Measurements from ENCODE around the gene CACUL1. TPM values are rescaled to one million over a fixed set of nuclear protein-coding genes. Genes with fewer than 3 reads are reported as not detected.

CACUL1 gene
- total and polyA plus RNA-seq, 9 of the 15 experiments (the other 6 are each of a cell fraction or from before 2014, with no cell fraction given) = 4.5 to 17.1 (median 13.5) TPM

DNA sequence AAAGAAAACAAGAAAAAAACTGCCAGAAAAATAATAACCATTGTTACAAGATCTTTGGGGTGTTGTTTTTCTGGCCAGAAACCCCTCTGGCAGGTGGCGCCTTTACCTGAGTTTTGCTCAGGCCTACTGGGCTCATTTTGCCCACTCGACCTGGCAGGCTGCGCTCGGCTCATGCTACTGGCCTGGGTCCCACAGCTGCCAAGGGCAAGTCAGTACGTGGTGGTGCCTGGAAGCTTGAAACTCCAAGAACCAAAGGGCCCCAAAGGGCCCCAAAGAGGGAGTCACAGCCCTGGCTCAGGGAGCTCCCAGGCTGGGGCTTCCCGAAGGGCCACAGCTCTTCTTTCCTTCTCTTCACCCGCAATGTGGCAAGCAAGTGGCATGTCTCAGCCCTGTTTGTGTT, 42.7 kb downstream of the CACUL1 start (continued):
- TF ChIP-seq NFE2L1 (tag; IDR thresholded peaks at IDR 0.05; ENCODE audit: borderline replicate concordance, low read depth) = no peak
- TF ChIP-seq ARID1B (IDR thresholded peaks at IDR 0.05) = no peak
- no peak for TF ChIP-seq SMARCB1 (IDR thresholded peaks at IDR 0.05; ENCODE audit: insufficient read length, low read depth)
- TF ChIP-seq, protein P1, sequence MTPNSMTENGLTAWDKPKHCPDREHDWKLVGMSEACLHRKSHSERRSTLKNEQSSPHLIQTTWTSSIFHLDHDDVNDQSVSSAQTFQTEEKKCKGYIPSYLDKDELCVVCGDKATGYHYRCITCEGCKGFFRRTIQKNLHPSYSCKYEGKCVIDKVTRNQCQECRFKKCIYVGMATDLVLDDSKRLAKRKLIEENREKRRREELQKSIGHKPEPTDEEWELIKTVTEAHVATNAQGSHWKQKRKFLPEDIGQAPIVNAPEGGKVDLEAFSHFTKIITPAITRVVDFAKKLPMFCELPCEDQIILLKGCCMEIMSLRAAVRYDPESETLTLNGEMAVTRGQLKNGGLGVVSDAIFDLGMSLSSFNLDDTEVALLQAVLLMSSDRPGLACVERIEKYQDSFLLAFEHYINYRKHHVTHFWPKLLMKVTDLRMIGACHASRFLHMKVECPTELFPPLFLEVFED (CRISPR knock-in tag; conservative IDR thresholded peaks at IDR 0.05) = no peak
- TF ChIP-seq IRF2 (CRISPR knock-in tag; IDR thresholded peaks at IDR 0.05) = no peak
- TF ChIP-seq, protein P2, sequence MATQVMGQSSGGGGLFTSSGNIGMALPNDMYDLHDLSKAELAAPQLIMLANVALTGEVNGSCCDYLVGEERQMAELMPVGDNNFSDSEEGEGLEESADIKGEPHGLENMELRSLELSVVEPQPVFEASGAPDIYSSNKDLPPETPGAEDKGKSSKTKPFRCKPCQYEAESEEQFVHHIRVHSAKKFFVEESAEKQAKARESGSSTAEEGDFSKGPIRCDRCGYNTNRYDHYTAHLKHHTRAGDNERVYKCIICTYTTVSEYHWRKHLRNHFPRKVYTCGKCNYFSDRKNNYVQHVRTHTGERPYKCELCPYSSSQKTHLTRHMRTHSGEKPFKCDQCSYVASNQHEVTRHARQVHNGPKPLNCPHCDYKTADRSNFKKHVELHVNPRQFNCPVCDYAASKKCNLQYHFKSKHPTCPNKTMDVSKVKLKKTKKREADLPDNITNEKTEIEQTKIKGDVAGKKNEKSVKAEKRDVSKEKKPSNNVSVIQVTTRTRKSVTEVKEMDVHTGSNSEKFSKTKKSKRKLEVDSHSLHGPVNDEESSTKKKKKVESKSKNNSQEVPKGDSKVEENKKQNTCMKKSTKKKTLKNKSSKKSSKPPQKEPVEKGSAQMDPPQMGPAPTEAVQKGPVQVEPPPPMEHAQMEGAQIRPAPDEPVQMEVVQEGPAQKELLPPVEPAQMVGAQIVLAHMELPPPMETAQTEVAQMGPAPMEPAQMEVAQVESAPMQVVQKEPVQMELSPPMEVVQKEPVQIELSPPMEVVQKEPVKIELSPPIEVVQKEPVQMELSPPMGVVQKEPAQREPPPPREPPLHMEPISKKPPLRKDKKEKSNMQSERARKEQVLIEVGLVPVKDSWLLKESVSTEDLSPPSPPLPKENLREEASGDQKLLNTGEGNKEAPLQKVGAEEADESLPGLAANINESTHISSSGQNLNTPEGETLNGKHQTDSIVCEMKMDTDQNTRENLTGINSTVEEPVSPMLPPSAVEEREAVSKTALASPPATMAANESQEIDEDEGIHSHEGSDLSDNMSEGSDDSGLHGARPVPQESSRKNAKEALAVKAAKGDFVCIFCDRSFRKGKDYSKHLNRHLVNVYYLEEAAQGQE (IDR thresholded peaks at IDR 0.05; ENCODE audit: borderline replicate concordance) = no peak
- TF ChIP-seq, protein P2 (CRISPR knock-in tag; IDR thresholded peaks at IDR 0.05; ENCODE audit: low read depth) = no peak
- no peak for TF ChIP-seq L3MBTL2 (IDR thresholded peaks at IDR 0.05)

Data from K562 (cell line).